SJSA1 (cell line): Measurements from ENCODE around the gene CIAO3. TPM values are rescaled to one million over a fixed set of nuclear protein-coding genes. Genes with fewer than 3 reads are reported as not detected.
"Not testable (repeated sequence)": the region's sequence is repeated elsewhere in the genome, so short reads cannot be mapped to it uniquely, and the experiment has no call there.

Experiments
- DNase-seq, 2 experiments: peaks; one replicate each; pipeline ENCODE4 v3.0.0-alpha.2; 2015 to 2020; ENCODE audit warnings: low spot score in 2 of 2, low read depth in 1 of 2
- H3K27ac ChIP-seq: fragments of 250-450 bp; sonication (Bioruptor Pico); 2 replicates; pipeline ENCODE4 v1.5.1; 2020; ENCODE audit warnings: mild to moderate bottlenecking, moderate library complexity
- H3K27me3 ChIP-seq: fragments of 250-450 bp; sonication (Bioruptor Pico); replicated peaks from 2 replicates; pipeline ENCODE4 v1.5.1; 2020; ENCODE audit warnings: mild to moderate bottlenecking, moderate library complexity
- H3K36me3 ChIP-seq: fragments of 250-450 bp; sonication (Bioruptor Pico); 2 replicates; pipeline ENCODE4 v1.5.1; 2020; ENCODE audit warnings: mild to moderate bottlenecking
- H3K4me1 ChIP-seq: fragments of 250-450 bp; sonication (Bioruptor Pico); replicated peaks from 2 replicates; pipeline ENCODE4 v1.6.1; 2021; ENCODE audit warnings: mild to moderate bottlenecking
- H3K4me3 ChIP-seq: fragments of 250-450 bp; sonication (Bioruptor Pico); 2 replicates; pipeline ENCODE4 v1.5.1; 2020; ENCODE audit warnings: mild to moderate bottlenecking
- H3K9me3 ChIP-seq: fragments of 250-450 bp; sonication (Bioruptor Pico); replicated peaks from 2 replicates; pipeline ENCODE4 v1.5.1; 2020; ENCODE audit warnings: mild to moderate bottlenecking
- total RNA-seq: library from RNA; depleted of rRNA; stranded (reverse); fragments of >200 nt; shearing (Covaris generic); gene quantifications from 2 replicates; pipeline ENCODE4 v1.2.3, GENCODE V29; 2014

The CIAO3 gene
- total RNA-seq, 1 experiment from 2014 or later, result 27.4 TPM

DNA sequence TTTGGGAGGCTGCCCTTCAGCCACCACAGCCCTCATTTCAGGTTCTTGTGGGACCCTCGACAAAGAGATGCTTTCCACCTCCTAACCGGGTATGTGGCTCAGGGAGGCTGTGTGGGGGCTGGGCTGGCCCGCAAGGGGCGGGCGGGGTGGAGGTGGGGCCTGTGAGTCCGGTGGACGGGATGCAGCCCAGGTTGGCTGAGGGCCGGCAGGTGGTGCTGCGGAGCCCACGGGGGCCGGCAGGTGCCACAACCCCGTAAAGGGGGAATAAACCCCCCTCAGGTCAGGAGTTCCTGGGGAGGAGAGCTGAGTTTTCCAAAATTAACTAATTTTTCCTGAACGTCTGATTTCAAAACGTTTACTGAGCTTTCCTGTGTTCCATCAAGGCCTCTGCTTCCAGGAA is 4.9 kb upstream of the CIAO3 start:
- Histone ChIP-seq H3K9me3 (no peaks in the 10 kb centered on the region), H3K4me3 (no peak overlapping the region), H3K27me3 (peaks cover 18% of the 10 kb centered on the region), H3K36me3 (peaks cover under 1% of the 10 kb centered on the region; the same call in 1 of the 2 replicates), H3K4me1 (peaks cover 5% of the 10 kb centered on the region), H3K27ac (no peak overlapping the region)
- no peak for DNase-seq

DNA sequence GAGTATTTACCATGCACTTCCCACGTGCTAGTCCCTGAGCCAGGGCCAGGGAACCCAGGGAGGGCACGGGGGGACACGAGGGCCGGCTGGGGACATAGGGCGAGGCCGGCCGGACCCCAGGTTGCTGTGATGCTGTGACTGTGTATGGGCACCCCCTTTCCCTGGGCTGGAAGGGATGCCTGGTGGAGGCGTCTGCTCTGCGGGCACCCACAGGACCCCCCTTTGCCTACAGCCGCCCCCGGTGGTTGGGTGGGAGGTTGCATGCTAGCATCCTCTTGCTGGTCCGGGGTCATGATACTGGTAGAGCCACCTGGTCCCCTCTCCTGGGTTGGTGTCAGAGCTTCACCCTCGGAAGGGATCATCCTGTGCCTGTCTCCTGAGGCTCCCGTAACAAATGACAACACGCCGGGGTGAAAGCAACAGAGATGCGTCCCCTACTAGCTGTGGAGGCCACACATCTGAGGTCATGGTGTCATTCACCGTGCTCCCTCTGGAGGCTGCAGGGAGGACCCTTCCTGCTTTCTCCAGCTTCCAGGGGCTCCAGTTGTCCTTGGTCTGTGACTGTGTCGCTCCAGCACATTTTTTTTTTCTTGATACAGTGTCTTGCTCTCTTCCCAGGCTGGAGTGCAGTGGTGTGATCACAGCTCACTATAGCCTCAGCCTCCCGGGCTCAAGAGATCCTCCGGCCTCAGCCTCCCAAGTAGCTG is 3.1 kb upstream of the CIAO3 start:
- Histone ChIP-seq H3K27ac (no peak overlapping the region), H3K27me3 (peaks cover 16% of the 10 kb centered on the region), H3K4me1 (peaks cover 13% of the 10 kb centered on the region), H3K36me3 (peaks cover 8% of the 10 kb centered on the region), H3K4me3 (no peak overlapping the region), H3K9me3 (no peaks in the 10 kb centered on the region)
- DNase-seq, result no peak

DNA sequence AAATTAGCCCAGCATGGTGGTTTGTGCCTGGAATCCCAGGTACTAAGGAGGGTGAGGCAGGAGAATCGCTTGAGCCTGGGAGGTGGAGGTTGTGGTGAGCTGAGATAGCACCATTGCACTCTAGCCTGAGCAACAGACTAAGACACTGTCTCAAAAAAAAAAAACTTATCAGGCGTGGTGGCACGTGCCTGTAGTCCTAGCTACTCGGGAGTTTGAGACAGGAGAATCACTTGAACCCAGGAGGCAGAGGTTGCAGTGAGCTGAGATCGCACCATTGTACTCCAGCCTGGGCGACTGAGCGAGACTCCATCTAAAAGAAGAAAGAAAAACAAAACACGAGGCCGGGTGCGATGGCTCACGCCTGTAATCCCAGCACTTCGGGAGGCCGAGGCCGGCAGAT is 2.1 kb upstream of the CIAO3 start:
- Histone ChIP-seq H3K4me1 (peaks cover 13% of the 10 kb centered on the region), H3K27me3 (peaks cover 13% of the 10 kb centered on the region), H3K36me3 (peaks cover 13% of the 10 kb centered on the region)
- H3K27ac ChIP-seq, DNase-seq, H3K9me3 ChIP-seq, H3K4me3 ChIP-seq: not testable (repeated sequence)

DNA sequence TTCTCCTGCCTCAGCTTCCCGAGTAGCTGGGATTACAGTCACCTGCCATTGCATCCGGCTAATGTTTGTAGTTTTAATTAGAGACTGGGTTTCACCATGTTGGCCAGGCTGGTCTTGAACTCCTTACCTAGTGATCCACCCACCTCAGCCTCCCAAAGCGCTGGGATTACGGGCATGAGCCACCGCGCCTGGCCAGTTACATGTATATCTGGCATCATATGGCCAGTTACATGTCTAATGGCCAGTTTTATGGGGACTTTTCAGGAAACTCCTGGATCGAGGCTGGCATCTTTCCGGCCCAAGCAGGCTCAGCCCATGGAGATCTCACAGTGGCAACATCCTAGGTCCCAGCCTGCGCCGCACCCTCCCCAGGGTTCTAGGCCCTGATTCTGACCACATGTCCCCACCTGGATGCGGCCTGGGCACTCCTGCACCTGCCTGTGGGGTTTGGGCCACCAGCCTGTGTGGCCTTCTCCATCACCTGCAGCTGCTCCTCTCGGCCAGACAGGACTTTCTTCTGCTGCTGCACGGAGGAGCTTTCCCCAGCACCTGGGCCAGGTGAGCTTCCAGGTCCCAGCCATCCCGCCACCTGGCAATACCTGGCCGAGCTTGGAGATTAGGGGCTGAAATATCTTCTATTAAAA is 1.3 kb upstream of the CIAO3 start:
- H3K27me3 ChIP-seq, result peaks cover 9% of the 10 kb centered on the region; the same call in 1 of the 2 replicates
- H3K27ac ChIP-seq, result no peak overlapping the region
- H3K4me1 ChIP-seq, result peaks cover 13% of the 10 kb centered on the region
- no peaks in the 10 kb centered on the region for H3K9me3 ChIP-seq
- peaks cover 17% of the 10 kb centered on the region for H3K36me3 ChIP-seq
- H3K4me3 ChIP-seq, result no peak overlapping the region
- no peak for DNase-seq

DNA sequence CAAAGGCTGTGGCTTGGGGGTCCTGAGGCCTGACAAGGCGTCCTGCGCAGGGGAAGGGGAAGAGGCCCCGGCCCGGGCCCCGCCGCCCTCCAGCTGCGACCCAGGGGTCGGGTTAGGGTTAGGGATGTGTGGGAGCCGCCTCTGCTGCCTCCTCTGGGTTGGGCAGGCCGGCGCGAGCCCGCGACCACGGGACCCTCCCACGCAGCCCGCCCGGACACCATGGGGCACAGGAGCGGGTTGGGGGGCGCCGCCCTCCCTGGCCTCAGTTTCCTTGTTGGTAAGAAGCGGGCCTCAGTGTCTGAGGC is 386 bp downstream of the CIAO3 start:
- H3K27ac ChIP-seq, result peak overlapping the region; percentile 33
- peaks cover 33% of the 10 kb centered on the region for H3K36me3 ChIP-seq
- peaks cover 13% of the 10 kb centered on the region for H3K4me1 ChIP-seq
- H3K27me3 ChIP-seq, result peaks cover 9% of the 10 kb centered on the region; the same call in 1 of the 2 replicates
- H3K9me3 ChIP-seq, result no peaks in the 10 kb centered on the region
- peak overlapping the region; percentile 85 for H3K4me3 ChIP-seq
- no peak for DNase-seq

DNA sequence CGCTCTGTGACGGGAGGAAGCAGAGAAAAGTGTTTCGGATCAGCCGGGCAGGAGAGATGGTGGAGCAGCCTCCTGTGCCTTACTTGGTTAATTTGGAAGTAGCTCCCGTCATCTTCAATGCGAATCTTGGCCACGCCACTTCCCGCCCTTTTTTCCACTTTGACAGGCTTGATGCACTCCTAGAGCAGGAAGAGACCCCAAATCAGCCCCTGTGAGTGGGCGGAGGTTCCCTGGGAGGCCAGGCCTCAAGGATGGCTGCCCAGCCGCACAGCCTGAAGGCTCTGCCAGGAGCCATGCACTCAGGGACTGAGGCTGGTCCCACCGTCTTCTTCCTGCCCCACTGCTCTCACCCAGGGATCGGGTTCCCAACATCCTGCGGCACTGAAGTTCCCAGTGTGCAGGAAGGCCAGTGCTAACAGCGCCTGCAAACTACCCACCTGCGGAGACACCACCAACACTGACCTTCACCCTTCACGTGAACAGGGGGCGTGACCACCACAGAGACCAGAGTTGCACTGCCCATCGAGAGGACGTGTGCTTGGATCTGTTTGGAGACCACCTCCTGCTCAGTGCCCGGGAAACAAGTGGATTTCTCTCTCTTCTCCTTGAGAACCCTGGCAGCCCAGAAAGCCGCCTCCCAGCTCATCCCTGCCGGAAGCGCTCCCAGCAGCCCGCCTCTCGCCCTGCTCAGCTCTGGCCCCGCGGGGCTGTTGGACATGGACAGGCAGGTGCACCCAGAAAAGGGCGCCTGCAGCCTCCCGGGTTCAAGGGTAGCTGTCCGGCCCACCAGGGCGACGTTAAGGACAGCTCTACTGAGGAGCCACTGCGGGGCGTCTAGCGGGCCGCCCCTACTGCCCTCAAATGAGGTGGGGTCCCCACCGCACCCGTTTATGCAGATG is 988 bp downstream of the CIAO3 start:
- Histone ChIP-seq H3K4me1 (peaks cover 13% of the 10 kb centered on the region), H3K27ac (no peak overlapping the region), H3K4me3 (peak overlapping the region; percentile 85), H3K27me3 (peaks cover 6% of the 10 kb centered on the region; the same call in 1 of the 2 replicates), H3K9me3 (no peaks in the 10 kb centered on the region), H3K36me3 (peaks cover 39% of the 10 kb centered on the region)
- DNase-seq, result no peak

DNA sequence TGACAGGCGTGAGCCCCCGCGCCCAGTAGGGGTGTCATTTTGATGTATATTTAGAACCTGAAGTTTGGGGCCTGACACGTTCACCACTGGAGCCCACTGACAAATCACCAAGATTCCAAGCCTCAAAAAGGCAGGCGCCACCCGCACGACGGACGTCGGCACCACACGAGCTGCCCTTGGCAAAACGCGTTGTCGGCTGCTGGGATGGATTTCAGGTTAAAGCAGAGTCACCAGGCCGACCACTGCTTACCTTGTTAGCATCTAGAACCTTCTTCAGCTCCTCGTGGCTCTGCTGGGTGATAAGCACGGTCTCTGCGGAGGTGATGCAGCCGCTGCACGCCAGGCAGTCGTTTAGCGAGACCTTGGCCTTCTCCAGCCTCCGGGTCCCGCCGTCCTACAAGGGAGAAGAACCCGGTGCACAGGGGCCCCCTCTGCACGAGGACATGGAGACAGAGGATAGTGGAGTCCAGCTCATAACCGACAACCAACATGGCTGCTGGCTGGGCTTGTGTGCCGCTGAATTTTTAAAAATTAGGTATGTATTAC is 3.8 kb downstream of the CIAO3 start:
- H3K27me3 ChIP-seq, result no peaks in the 10 kb centered on the region
- no peak overlapping the region for H3K4me3 ChIP-seq
- H3K36me3 ChIP-seq, result peaks cover 60% of the 10 kb centered on the region
- peaks cover 13% of the 10 kb centered on the region for H3K4me1 ChIP-seq
- H3K27ac ChIP-seq, result no peak overlapping the region
- DNase-seq, result no peak
- H3K9me3 ChIP-seq, result no peaks in the 10 kb centered on the region

DNA sequence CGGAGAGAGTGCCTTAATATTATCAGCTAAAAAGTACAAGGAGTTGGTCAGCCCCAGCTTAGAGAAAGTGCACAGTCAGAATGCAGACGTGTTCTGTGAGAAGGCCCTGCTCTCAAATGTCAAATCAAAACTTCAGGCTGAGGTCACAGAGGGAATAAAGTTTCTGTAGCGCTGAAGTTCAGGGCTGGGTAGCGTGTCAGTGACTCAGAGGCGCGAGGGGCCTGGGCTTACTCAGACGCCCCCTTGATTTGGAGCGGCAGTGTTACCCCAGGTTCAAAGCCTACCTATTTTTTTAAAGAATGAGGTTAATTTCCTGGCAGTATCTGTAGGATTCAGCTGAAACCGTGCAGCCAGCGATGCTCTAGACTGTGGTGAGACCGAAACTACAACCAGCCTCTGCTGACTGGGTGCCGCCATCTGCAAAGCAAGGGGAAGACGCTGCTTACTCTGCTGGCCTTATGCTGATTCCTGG is 4.8 kb downstream of the CIAO3 start:
- Histone ChIP-seq H3K27me3 (no peaks in the 10 kb centered on the region), H3K36me3 (peaks cover 60% of the 10 kb centered on the region), H3K4me3 (no peak overlapping the region), H3K4me1 (peaks cover 10% of the 10 kb centered on the region), H3K27ac (no peak overlapping the region), H3K9me3 (no peaks in the 10 kb centered on the region)
- DNase-seq, result no peak

DNA sequence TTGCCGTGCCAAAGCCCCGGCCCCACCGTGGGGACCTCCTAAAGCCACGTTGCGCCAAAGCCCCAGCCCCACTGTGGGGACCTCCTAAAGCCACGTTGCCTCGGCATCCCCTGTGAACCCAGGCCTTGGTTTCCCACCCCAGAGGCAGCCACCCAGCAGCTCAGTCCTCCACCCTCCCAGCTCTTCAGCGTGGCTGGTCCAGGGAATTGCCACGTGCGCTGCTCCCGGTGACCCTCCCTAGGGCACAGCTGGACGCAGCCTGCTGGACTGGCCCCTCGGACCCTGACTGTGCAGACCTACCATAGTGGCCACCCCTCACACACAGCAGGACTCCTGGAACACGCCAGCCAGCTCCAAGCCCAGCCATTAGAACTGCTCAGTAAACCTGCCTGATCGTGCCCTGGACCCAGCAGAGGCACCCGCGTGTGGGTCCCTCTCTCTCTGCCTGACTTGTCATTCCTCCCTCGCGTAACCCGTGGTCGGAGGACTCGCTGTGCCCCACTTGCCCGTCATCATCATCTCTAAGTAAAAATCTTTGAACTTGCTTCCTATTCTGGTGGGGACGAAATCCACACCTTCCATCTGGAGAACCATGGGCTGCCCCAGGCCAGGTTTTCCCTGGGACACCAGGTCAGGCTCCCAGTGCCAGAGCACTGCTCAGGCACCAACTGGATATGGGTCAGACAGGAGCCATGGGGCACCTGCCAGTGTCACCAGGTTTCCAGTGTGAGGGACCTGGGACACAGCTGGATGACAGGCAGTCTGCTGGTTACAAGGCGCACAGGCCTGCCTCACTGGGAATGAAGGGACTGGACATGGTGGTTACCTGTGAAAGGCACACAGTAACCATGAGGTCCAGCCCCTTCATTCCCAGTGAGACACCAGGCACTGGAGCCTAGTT is 5.6 kb downstream of the CIAO3 start:
- no peak for DNase-seq
- Histone ChIP-seq H3K36me3 (peaks cover 57% of the 10 kb centered on the region), H3K4me1 (peaks cover 6% of the 10 kb centered on the region), H3K27me3 (no peaks in the 10 kb centered on the region), H3K4me3 (no peak overlapping the region), H3K27ac (no peak overlapping the region), H3K9me3 (no peaks in the 10 kb centered on the region)

DNA sequence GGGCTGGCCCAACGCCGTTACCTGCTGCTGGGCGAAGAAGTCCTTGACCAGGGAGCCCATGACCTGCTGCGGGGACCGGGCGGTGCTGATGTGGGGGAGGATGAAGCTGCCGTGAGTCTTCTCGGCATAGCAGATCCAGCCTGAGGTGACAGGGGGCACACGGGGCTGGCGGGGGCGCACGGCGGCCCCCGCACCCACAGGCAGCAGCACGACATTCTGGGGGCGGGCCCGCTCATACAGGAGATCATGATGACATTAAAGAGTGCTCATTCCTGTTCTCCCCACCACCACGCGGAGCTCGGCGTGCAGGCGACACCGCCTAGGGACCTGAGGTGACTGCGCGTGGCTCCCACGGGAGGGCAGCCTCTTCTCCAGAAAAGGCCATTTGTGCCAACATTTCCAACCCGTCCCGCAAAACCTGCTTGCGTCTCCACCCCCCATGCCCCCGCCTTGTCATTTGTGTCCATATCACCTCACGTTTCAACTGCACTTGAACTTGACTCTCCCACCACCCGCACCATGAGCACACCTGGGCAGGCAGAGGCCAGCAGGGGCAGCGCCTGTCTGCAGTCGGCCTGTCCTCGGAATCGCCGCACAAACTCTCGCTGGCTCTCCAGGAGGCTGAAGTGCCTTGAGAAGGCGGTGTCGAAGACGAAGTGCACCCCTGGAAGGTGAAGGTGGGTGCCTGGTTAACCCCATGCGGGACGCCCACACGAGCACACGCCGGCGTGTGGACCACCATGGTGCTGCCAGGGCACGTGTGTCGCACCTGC is 6.4 kb downstream of the CIAO3 start:
- Histone ChIP-seq H3K9me3 (no peaks in the 10 kb centered on the region), H3K27ac (no peak overlapping the region), H3K4me1 (no peaks in the 10 kb centered on the region), H3K4me3 (no peak overlapping the region), H3K27me3 (no peaks in the 10 kb centered on the region), H3K36me3 (peaks cover 57% of the 10 kb centered on the region)
- DNase-seq, result no peak

DNA sequence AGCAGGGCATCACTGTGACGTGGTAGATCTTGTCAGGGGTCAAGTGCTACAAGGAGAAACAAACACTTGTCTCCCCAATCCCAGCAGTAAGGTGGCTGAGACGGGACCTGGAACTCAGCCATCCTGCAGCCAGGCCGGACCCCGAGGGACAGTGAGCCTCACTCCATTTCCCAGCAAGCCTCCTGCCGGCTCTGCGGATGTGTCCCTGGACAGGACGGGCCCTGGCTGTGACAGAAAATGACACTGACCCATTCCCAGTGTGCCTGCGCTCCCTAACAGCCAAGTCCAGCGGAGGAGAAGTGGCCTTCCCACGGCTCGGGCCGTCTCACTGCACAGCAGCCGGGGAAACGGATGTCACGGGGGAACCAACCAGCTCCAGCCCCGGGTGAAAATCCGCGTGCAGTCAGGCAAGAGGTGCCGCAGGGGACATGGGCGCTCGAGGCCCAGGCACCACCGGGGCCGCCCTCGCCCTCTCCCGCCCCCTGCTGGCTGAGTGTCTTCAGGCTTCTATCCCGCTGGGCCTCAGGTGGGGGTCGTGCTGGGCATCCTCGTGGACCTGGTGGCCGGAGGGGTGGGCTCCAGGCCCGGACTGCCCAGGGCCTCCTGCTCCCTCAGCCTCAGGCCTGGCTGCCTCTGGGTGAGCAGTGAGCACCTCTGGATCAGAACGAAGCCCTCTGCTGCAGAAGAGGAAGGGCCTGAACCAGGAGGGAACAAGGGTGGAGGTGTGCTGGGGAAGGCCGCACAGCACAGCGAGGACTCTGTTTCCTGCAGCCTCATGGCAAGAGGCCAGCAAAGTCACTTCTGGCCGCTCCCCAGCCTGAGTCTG is 7.2 kb downstream of the CIAO3 start:
- no peak for DNase-seq

DNA sequence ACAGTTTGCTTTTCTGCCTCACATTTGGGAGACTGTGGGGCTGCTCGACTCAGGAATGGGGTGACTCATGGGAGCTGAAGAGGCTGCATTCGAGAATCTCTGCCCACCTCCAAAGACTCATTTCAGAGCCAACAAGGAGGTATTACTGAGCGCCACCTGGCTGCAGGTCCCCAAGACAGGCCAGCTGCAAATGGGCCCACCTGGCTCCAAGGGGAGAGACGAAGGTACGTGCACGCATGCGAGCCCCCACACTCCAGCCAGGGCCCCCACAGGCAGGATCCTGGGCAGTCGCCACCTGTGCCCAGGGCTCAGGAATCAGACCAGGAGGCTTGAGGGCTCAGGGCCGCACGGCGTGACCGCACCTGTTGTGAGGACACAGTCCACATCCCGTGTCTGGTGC is 7.9 kb downstream of the CIAO3 start:
- Histone ChIP-seq H3K27me3 (0 out of 2 replicates have a peak, but pooled peaks cover 2% of the 10 kb centered on the region), H3K36me3 (peaks cover 48% of the 10 kb centered on the region), H3K4me3 (no peak overlapping the region), H3K9me3 (no peaks in the 10 kb centered on the region), H3K27ac (no peak overlapping the region), H3K4me1 (peaks cover 7% of the 10 kb centered on the region)
- no peak for DNase-seq

More for the DNA sequence above, 7.2 kb downstream of the CIAO3 start:
- H3K36me3 ChIP-seq, result peaks cover 51% of the 10 kb centered on the region
- H3K27ac ChIP-seq, result no peak overlapping the region
- H3K9me3 ChIP-seq, result no peaks in the 10 kb centered on the region
- H3K4me3 ChIP-seq, result no peak overlapping the region
- H3K4me1 ChIP-seq, result peaks cover 1% of the 10 kb centered on the region
- no peaks in the 10 kb centered on the region for H3K27me3 ChIP-seq
